ENCODE results near the gene NFE2L1.

- TF ChIP-seq, protein P1, sequence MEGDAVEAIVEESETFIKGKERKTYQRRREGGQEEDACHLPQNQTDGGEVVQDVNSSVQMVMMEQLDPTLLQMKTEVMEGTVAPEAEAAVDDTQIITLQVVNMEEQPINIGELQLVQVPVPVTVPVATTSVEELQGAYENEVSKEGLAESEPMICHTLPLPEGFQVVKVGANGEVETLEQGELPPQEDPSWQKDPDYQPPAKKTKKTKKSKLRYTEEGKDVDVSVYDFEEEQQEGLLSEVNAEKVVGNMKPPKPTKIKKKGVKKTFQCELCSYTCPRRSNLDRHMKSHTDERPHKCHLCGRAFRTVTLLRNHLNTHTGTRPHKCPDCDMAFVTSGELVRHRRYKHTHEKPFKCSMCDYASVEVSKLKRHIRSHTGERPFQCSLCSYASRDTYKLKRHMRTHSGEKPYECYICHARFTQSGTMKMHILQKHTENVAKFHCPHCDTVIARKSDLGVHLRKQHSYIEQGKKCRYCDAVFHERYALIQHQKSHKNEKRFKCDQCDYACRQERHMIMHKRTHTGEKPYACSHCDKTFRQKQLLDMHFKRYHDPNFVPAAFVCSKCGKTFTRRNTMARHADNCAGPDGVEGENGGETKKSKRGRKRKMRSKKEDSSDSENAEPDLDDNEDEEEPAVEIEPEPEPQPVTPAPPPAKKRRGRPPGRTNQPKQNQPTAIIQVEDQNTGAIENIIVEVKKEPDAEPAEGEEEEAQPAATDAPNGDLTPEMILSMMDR (IDR thresholded peaks at IDR 0.05 in 2 of 3, conservative IDR thresholded peaks at IDR 0.05 in 1 of 3; ENCODE audit: insufficient read depth in 2 of 3, low read depth in 1 of 3, low read length in 3 of 3): 0 out of 6 replicates have a peak, but pooled peaks of 1 of the 3 experiments have one; percentile 30
- TF ChIP-seq RAD21 (CRISPR knock-in tag; conservative IDR thresholded peaks at IDR 0.05 in 1 of 2, IDR thresholded peaks at IDR 0.05 in 1 of 2): no peak
- TF ChIP-seq MCM3 (IDR thresholded peaks at IDR 0.05): no peak
- TF ChIP-seq CEBPG (CRISPR knock-in tag; IDR thresholded peaks at IDR 0.05): peak; percentile 43; the same call in 1 of the 2 replicates
- no peak for TF ChIP-seq CEBPG (tag; conservative IDR thresholded peaks at IDR 0.05 in 1 of 2, IDR thresholded peaks at IDR 0.05 in 1 of 2)
- no peak for TF ChIP-seq MYNN (IDR thresholded peaks at IDR 0.05)
- no peak for TF ChIP-seq MYNN (CRISPR knock-in tag; IDR thresholded peaks at IDR 0.05)
- no peak for TF ChIP-seq YBX1 (IDR thresholded peaks at IDR 0.05)
- TF ChIP-seq, protein P2, sequence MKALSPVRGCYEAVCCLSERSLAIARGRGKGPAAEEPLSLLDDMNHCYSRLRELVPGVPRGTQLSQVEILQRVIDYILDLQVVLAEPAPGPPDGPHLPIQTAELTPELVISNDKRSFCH (CRISPR knock-in tag; IDR thresholded peaks at IDR 0.05): no peak
- TF ChIP-seq, protein P2 (tag; IDR thresholded peaks at IDR 0.05): no peak
- no peak for TF ChIP-seq NCOA1 (IDR thresholded peaks at IDR 0.05; ENCODE audit: low read depth)
- TF ChIP-seq USF2 (CRISPR knock-in tag; IDR thresholded peaks at IDR 0.05): no peak
Observed at GRCh38 chr17:47999582-47999981, 48.6 kb upstream of the NFE2L1 start.
